Epidermal melanocyte (primary cell): Measurements from ENCODE around the gene ELAVL2.

Experiments
- DNase-seq: peaks from one replicate; pipeline ENCODE4 v3.0.0; 2011; ENCODE audit warnings: low spot score; ENCODE audit not compliant: insufficient read length

The ELAVL2 gene

DNA sequence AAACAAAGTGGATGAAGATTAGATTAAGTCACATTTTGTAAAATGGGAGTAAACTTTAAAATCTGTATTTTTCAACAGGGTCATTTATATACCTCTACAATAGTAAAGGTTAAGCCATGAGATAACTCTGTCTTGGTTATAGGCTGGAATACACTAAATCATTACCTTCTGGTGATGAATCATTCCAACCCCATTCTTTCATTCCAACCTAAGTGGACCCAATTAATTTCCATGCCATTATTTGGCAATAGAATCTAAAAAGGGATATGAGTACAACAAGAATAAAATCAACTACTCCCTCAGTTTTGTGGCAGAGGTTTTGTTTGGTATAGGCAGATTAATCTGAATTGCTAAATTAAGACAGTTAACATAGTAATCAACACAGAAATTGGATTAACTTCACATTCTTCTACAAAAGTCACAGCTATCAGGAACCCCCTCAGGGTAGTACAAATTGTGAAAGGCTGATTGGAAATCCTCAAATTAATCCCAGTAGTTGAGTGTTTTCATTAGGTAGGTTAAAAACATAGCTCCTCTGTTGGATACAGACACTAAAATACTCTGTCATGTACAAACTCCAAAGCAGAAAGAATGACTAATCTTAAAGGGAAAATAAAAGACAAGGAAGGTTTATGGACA lies 54.2 kb downstream of the ELAVL2 start:
- no peak for DNase-seq

DNA sequence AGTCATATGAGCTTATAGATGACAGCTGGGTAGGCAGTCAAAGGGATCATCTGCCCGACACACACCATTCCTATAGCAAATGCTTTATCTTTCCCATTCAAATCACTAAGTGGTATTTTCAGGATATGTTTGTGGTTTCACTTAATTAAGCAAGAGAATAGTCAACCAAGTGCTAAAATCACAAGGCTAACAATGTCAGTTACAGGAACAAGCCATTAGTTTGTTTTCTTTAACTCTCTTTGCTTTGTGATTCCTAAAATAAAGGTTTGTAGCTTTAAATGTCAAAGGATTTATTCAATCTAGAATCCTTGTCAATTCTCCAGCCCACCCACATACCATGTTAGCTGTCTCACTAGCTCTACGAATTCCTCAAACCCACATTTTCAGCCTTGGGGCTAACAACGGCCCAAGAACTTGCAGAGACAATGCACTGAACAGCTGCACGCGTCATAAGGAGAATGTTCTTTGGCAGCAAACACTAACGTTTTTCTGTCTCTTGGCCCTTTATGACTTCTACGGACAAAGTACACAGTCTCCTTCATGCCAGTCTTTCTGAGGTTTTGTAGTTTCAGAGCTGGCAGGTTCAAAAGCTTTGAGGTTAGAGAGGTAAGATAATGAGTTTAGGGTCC lies 56.6 kb downstream of the ELAVL2 start:
- peak; percentile 62 for DNase-seq

- DNase-seq = no peak
Measured at GRCh38 chr9:23768861-23769260, 57.2 kb downstream of the ELAVL2 start.

DNA sequence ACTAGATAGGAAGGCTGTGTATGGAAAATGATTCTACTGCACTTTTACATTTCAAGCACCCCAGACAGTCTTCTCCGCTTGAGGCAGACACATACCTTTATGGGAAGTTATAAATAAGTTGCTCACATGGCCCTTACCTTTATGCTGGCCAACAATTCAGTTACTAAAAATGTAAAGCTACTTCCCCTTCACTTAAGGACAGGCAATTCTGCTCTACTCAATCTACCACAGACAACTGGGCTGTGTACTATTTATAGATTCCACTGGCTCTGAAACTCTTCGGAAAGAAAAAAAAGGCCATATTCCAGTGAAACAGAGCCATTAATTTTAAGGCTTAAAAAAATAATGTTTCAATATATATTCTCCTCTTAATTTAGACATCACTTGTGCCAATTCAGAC lies 59.4 kb downstream of the ELAVL2 start:
- no peak for DNase-seq

- DNase-seq = no peak
Measured at GRCh38 chr9:23765561-23765960, 60.5 kb downstream of the ELAVL2 start.

GRCh38 chr9:23764219-23764618 lies 61.8 kb downstream of the ELAVL2 start:
- DNase-seq = no peak

DNA sequence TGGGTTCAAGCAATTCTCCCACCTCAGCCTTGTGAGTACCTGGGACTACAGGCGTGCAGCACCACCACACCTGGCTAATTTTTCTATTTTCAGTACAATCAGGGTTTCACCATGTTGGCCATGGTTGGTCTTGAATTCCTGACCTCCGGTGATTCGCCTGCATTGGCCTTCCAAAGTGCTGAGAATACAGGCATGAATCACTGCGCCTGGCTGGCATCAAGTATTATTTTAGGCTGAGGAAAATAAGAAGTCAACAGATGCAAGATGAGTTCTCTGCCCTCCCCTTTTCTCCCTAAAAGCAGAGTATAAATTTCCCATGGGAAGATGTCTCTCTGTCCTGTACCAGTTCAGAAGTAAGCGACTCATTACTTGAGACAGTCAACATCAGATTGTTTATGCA lies 71.5 kb downstream of the ELAVL2 start:
- no peak for DNase-seq

DNA sequence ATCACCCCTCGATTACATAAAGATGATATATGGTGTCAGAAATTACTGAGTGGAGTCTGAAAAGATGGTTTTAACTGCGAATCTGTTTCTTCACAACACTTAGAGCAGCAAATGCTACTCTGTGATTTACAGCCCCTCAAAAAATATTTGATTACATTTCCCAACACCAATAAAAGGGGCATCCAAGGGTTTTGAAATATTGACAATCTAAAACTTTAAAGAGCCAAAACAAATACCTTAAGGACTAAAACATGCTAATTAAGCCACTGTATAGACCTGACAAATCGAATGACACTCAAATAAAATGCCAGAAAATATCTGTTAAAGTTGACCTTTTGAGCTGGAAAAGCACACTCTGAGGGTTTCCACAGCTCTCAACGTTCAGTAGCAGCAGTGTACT lies 73.2 kb downstream of the ELAVL2 start:
- DNase-seq = no peak

GRCh38 chr9:23751633-23752032 lies 74.4 kb downstream of the ELAVL2 start:
- DNase-seq = no peak

GRCh38 chr9:23750808-23751207 lies 75.2 kb downstream of the ELAVL2 start:
- no peak for DNase-seq

- DNase-seq = no peak
Measured at GRCh38 chr9:23747088-23748075, 78.7 kb downstream of the ELAVL2 start.

- no peak for DNase-seq
Measured at GRCh38 chr9:23746317-23746716, 79.7 kb downstream of the ELAVL2 start.

DNA sequence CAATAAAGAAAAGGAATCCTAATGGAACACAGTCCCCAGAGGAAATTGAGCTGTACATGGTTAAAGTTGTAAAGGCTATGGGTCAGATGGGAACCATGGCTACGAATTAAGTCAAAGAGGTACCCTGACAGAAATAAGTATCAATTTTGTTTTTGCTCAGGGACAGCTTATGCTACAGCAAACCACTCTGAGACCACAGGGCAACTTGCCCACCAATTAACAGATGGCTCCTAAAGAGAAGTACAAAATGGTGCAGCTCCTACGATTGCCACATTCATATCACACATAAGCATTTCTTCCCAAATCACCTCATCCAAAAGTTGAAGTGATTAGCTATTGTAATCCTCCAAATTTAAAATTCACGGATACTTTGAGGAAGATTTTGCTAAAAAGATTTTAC lies 83.0 kb downstream of the ELAVL2 start:
- DNase-seq = no peak

DNA sequence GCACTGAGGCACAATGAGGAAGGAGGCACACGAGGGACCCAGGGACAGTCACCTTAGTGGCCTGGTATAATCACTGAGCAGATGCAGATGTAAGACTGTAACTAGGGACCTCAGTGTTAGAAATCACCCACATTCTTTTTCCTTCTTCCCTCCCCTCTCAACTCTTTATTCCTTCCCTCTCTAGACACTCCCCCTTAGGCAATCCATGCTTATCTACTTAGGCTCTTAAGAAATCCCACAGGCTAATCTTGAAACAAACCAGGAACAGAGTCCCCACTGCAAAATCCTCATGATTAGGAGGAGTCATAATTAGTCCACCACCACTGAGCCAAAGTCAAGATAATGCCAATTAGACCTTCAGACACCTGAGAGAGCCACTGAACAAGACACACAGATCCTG lies 84.7 kb downstream of the ELAVL2 start:
- DNase-seq = no peak

DNA sequence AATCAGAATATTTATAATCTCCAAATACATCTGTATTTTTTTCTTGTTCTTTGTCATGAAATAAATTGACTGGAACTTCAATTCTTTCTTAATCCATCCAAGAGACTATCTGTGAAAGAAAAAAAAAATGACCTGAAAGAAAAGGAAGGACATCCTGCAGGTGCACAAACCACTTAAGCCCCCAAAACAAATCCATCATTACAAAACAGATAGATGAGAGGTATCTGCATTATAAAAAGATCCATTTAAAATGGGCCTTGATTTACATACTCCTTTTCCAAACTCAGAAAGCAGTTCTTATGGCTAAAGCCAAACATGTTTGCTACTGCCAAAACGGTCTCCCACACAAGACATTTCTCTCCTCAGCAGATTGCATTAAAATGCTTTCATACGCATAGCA lies 85.5 kb downstream of the ELAVL2 start:
- DNase-seq = no peak

GRCh38 chr9:23739753-23740152 lies 86.3 kb downstream of the ELAVL2 start:
- no peak for DNase-seq

DNA sequence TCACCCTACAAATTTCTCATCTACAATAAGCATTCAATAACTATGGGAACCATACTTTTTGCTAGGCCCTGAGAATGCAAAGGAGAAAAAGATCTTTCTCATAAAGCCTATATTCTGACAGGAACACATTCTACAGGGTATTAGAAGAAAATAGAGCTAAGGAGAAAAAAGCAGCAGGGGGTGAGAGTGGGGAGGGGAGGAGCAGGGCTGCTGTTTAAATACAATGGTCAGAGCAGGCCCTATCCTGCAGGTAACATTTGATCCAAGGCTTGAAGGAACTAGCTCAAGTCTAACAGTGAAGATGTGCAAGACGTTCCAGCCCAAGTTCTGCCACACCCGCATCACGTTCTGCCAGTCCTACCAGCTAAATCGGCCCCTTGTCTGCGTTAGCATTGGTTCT lies 89.7 kb downstream of the ELAVL2 start:
- DNase-seq = no peak

- DNase-seq = no peak
Measured at GRCh38 chr9:23733495-23734078, 92.5 kb downstream of the ELAVL2 start.

DNA sequence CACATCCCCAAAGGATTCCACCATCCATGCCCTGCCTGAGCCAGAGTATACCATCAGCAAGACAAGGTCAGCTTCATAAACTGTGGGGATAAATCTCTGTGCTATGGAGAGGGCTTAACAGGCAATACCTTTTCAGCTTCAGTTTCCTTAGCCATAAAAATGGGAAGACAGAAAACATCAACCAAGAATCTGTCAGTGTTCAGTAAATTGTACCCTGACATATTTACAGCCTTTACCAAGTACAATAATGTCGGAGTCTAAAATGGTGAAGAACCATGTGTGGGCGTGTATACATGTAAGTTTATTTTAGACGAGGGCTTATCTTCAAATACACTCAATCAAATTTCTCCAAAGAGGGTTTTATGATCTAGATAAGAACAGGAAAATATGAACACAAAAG lies 94.7 kb downstream of the ELAVL2 start:
- no peak for DNase-seq

GRCh38 chr9:23730364-23730763 lies 95.7 kb downstream of the ELAVL2 start:
- DNase-seq = no peak

DNA sequence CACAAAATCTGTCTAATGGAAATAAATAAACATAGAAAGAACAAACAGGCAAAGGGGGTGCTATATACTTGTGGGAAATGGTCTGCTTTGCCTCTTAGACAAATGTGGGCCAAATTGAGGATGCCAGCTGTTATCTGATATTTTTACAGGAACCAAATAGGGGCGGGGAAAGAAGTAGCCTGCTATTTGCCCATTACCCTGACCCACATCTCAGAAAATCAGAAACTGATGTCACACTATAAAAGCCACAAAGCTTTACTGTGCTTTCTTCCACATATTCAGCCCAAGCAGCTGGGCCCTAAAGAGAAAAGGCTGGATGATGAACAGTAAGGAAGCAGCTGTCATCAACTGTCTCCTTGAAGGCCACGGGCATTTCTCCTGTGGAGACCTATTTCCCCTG lies 97.3 kb downstream of the ELAVL2 start:
- no peak for DNase-seq
